ENCODE results near the gene RAMP3. TPM values are rescaled to one million over a fixed set of nuclear protein-coding genes. Genes with fewer than 3 reads are reported as not detected.

RAMP3 gene
- polyA plus RNA-seq, 3 donors = not detected

GRCh38 chr7:45145881-45146280 lies 11.7 kb upstream of the RAMP3 start:
- no peak overlapping the region for H3K4me3 Mint-ChIP-seq
- H2AFZ ChIP-seq (ENCODE audit: insufficient read depth, low read depth, low read length, poor library complexity, severe bottlenecking) = no peak overlapping the region
- no peak overlapping the region for H3K9ac ChIP-seq (ENCODE audit: insufficient read depth, low read length, poor library complexity, severe bottlenecking)
- no peaks in the 10 kb centered on the region for H3K79me2 ChIP-seq (ENCODE audit: insufficient read depth, low read length)
- peaks cover 2% of the 10 kb centered on the region for H3K4me1 Mint-ChIP-seq
- intact Hi-C loops (cut with micrococcal nuclease) = no loop called here
- H3K36me3 Mint-ChIP-seq = no peaks in the 10 kb centered on the region
- no peaks in the 10 kb centered on the region for H3K36me3 ChIP-seq (replicated peaks in 1 of 2; ENCODE audit: control insufficient read depth in 1 of 2, insufficient read depth in 2 of 2, low read length in 2 of 2)
- H3K4me2 ChIP-seq (replicated peaks; ENCODE audit: extremely low read depth, low read length, poor library complexity, severe bottlenecking) = no peak overlapping the region
- H3K27ac Mint-ChIP-seq = no peak overlapping the region
- H4K20me1 ChIP-seq (ENCODE audit: insufficient read depth, low read length) = no peaks in the 10 kb centered on the region
- no peaks in the 10 kb centered on the region for H3K4me1 ChIP-seq (ENCODE audit: control insufficient read depth in 1 of 2, insufficient read depth in 2 of 2, low read length in 2 of 2)
- H3K9me3 Mint-ChIP-seq = no peaks in the 10 kb centered on the region
- no peaks in the 10 kb centered on the region for H3K9me3 ChIP-seq (replicated peaks in 1 of 2; ENCODE audit: control insufficient read depth in 1 of 2, insufficient read depth in 1 of 2, low read length in 2 of 2)
- TF ChIP-seq CTCF (IDR thresholded peaks at IDR 0.05) = no peak
- no peak for DNase-seq
- no peak overlapping the region for H3K4me3 ChIP-seq (replicated peaks in 1 of 3; ENCODE audit: low read depth in 2 of 3, low read length in 3 of 3)
- peaks cover 3 to 18% (median 6%) of the 10 kb centered on the region in 3 donors for H3K27me3 Mint-ChIP-seq (ENCODE audit: low read depth in 3 of 3)
- no peak overlapping the region for H3K27ac ChIP-seq (ENCODE audit: low read depth in 1 of 2, low read length in 2 of 2)
- H3K27me3 ChIP-seq (ENCODE audit: control insufficient read depth in 2 of 2, insufficient read depth in 2 of 2, low read length in 2 of 2) = no peaks in the 10 kb centered on the region
- WGBS (ENCODE audit: insufficient coverage) = 93% methylated on average over 6 of the region's 7 CpGs

GRCh38 chr7:45146531-45147379 lies 10.8 kb upstream of the RAMP3 start:
- Histone ChIP-seq H3K9me3 (replicated peaks in 1 of 2; ENCODE audit: control insufficient read depth in 1 of 2, insufficient read depth in 1 of 2, low read length in 2 of 2) (no peaks in the 10 kb centered on the region), H3K36me3 (replicated peaks in 1 of 2; ENCODE audit: control insufficient read depth in 1 of 2, insufficient read depth in 2 of 2, low read length in 2 of 2) (no peaks in the 10 kb centered on the region), H2AFZ (ENCODE audit: insufficient read depth, low read depth, low read length, poor library complexity, severe bottlenecking) (no peak overlapping the region), H4K20me1 (ENCODE audit: insufficient read depth, low read length) (no peaks in the 10 kb centered on the region), H3K27me3 (ENCODE audit: control insufficient read depth in 2 of 2, insufficient read depth in 2 of 2, low read length in 2 of 2) (no peaks in the 10 kb centered on the region), H3K79me2 (ENCODE audit: insufficient read depth, low read length) (no peaks in the 10 kb centered on the region), H3K4me3 (replicated peaks in 1 of 3; ENCODE audit: low read depth in 2 of 3, low read length in 3 of 3) (no peak overlapping the region), H3K27ac (ENCODE audit: low read depth in 1 of 2, low read length in 2 of 2) (no peak overlapping the region), H3K9ac (ENCODE audit: insufficient read depth, low read length, poor library complexity, severe bottlenecking) (no peak overlapping the region), H3K4me1 (ENCODE audit: control insufficient read depth in 1 of 2, insufficient read depth in 2 of 2, low read length in 2 of 2) (no peaks in the 10 kb centered on the region), H3K4me2 (replicated peaks; ENCODE audit: extremely low read depth, low read length, poor library complexity, severe bottlenecking) (no peak overlapping the region)
- Mint-ChIP-seq H3K4me3 (no peak overlapping the region), H3K27ac (no peak overlapping the region), H3K36me3 (no peaks in the 10 kb centered on the region), H3K27me3 (ENCODE audit: low read depth in 3 of 3) (peaks cover 3 to 18% (median 10%) of the 10 kb centered on the region in 3 donors), H3K4me1 (no peaks in the 10 kb centered on the region), H3K9me3 (no peaks in the 10 kb centered on the region)
- WGBS (ENCODE audit: insufficient coverage) = 86% methylated on average over 18 of the region's 19 CpGs
- intact Hi-C loops (cut with micrococcal nuclease) = no loop called here
- no peak for TF ChIP-seq CTCF (IDR thresholded peaks at IDR 0.05)
- no peak for DNase-seq
